DOHH2 (cell line): ENCODE measurements around the gene NCLN.

Experiments
- CTCF ChIP-seq: fragments of 200-600 bp; sonication (generic); IDR thresholded peaks from one replicate; pipeline ENCODE4 v1.5.1; 2014; ENCODE audit warnings: antibody characterized with exemption, mild to moderate bottlenecking, low read depth, low read length; ENCODE audit not compliant: poor library complexity, severe bottlenecking
- EZH2phosphoT487 ChIP-seq: fragments of 200-600 bp; sonication (generic); IDR thresholded peaks from 2 replicates; pipeline ENCODE4 v1.6.1; 2017; ENCODE audit warnings: borderline replicate concordance, mild to moderate bottlenecking, antibody characterized with exemption, low read length, moderate library complexity, mixed read lengths

DNA sequence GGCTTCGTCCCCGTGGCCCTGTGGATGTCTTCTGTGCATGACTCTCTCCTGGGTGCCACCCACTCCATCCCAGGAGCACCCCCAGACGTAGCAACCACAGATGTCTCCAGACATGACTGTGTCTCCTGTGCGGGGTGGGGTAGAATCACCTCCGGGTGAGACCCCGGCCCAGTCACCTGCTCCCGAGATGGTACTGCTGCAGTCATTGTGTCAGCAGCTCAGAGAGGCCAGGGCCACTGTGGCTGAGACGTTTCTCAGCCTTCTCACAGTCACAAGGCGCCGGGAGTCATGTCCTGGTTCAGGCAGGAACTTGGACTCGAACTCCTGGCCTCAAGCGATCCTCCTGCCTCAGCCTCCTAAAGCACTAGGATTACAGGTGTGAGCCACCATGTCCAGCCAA lies 16.6 kb downstream of the NCLN start:
- TF ChIP-seq CTCF = no peak
- TF ChIP-seq EZH2phosphoT487 = no peak
